ENCODE data around the gene TNFRSF19.

The TNFRSF19 gene

GRCh38 chr13:23605831-23606230 is 35.6 kb downstream of the TNFRSF19 start:
- no peaks in the 10 kb centered on the region for H3K36me3 ChIP-seq (ENCODE audit: insufficient read depth, low read length)
- H3K9me3 ChIP-seq (ENCODE audit: low read length) = no peaks in the 10 kb centered on the region
- H3K79me2 ChIP-seq (ENCODE audit: insufficient read depth, low read length) = no peaks in the 10 kb centered on the region
- no peak overlapping the region for H3K9ac ChIP-seq (ENCODE audit: low read length)
- H3K4me3 ChIP-seq (ENCODE audit: low read depth, low read length, poor library complexity, severe bottlenecking) = no peak overlapping the region
- H3F3A ChIP-seq (ENCODE audit: insufficient read depth, low read length) = no peaks in the 10 kb centered on the region
- H2AFZ ChIP-seq (ENCODE audit: low read length) = no peak overlapping the region
- H3K27ac ChIP-seq (ENCODE audit: low read depth, low read length, poor library complexity, severe bottlenecking) = no peak overlapping the region
- no peaks in the 10 kb centered on the region for H3K9me2 ChIP-seq (ENCODE audit: low read depth, low read length)
- H3K4me2 ChIP-seq (ENCODE audit: low read length) = no peak overlapping the region
- no peak for TF ChIP-seq EZH2 (IDR thresholded peaks at IDR 0.05; ENCODE audit: borderline replicate concordance, low read length)
- TF ChIP-seq, protein P1, sequence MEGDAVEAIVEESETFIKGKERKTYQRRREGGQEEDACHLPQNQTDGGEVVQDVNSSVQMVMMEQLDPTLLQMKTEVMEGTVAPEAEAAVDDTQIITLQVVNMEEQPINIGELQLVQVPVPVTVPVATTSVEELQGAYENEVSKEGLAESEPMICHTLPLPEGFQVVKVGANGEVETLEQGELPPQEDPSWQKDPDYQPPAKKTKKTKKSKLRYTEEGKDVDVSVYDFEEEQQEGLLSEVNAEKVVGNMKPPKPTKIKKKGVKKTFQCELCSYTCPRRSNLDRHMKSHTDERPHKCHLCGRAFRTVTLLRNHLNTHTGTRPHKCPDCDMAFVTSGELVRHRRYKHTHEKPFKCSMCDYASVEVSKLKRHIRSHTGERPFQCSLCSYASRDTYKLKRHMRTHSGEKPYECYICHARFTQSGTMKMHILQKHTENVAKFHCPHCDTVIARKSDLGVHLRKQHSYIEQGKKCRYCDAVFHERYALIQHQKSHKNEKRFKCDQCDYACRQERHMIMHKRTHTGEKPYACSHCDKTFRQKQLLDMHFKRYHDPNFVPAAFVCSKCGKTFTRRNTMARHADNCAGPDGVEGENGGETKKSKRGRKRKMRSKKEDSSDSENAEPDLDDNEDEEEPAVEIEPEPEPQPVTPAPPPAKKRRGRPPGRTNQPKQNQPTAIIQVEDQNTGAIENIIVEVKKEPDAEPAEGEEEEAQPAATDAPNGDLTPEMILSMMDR (IDR thresholded peaks at IDR 0.05; ENCODE audit: low read length) = no peak
- no peaks in the 10 kb centered on the region for H4K20me1 ChIP-seq (ENCODE audit: insufficient read depth, low read length)
- no peaks in the 10 kb centered on the region for H3K4me1 ChIP-seq (ENCODE audit: insufficient read depth, low read length, severe bottlenecking)
- H3K27me3 ChIP-seq (ENCODE audit: insufficient read depth, low read length) = no peaks in the 10 kb centered on the region

- Histone ChIP-seq H3K79me2 (ENCODE audit: insufficient read depth, low read length) (no peaks in the 10 kb centered on the region), H4K20me1 (ENCODE audit: insufficient read depth, low read length) (no peaks in the 10 kb centered on the region), H3K9me2 (ENCODE audit: low read depth, low read length) (no peaks in the 10 kb centered on the region), H3K4me3 (ENCODE audit: low read depth, low read length, poor library complexity, severe bottlenecking) (no peak overlapping the region), H3K4me1 (ENCODE audit: insufficient read depth, low read length, severe bottlenecking) (no peaks in the 10 kb centered on the region), H2AFZ (ENCODE audit: low read length) (no peak overlapping the region), H3K27me3 (ENCODE audit: insufficient read depth, low read length) (no peaks in the 10 kb centered on the region), H3K4me2 (ENCODE audit: low read length) (no peak overlapping the region), H3K9me3 (ENCODE audit: low read length) (no peaks in the 10 kb centered on the region), H3K27ac (ENCODE audit: low read depth, low read length, poor library complexity, severe bottlenecking) (no peak overlapping the region), H3K9ac (ENCODE audit: low read length) (no peak overlapping the region), H3F3A (ENCODE audit: insufficient read depth, low read length) (no peaks in the 10 kb centered on the region), H3K36me3 (ENCODE audit: insufficient read depth, low read length) (no peaks in the 10 kb centered on the region)
- TF ChIP-seq, protein P1 (IDR thresholded peaks at IDR 0.05; ENCODE audit: low read length) = no peak
- no peak for TF ChIP-seq EZH2 (IDR thresholded peaks at IDR 0.05; ENCODE audit: borderline replicate concordance, low read length)
These were observed 37.9 kb downstream of the TNFRSF19 start for GRCh38 chr13:23608138-23608537.

GRCh38 chr13:23608701-23609413 is 38.6 kb downstream of the TNFRSF19 start:
- no peak overlapping the region for H2AFZ ChIP-seq (ENCODE audit: low read length)

More at GRCh38 chr13:23608701-23609413, 38.6 kb downstream of the TNFRSF19 start:
- H3K27ac ChIP-seq (ENCODE audit: low read depth, low read length, poor library complexity, severe bottlenecking) = no peak overlapping the region
- H3K79me2 ChIP-seq (ENCODE audit: insufficient read depth, low read length) = no peaks in the 10 kb centered on the region
- TF ChIP-seq, protein P1 (IDR thresholded peaks at IDR 0.05; ENCODE audit: low read length) = no peak
- no peak for TF ChIP-seq EZH2 (IDR thresholded peaks at IDR 0.05; ENCODE audit: borderline replicate concordance, low read length)
- no peaks in the 10 kb centered on the region for H4K20me1 ChIP-seq (ENCODE audit: insufficient read depth, low read length)
- no peak overlapping the region for H3K4me3 ChIP-seq (ENCODE audit: low read depth, low read length, poor library complexity, severe bottlenecking)
- H3K4me1 ChIP-seq (ENCODE audit: insufficient read depth, low read length, severe bottlenecking) = no peaks in the 10 kb centered on the region
- H3K9me2 ChIP-seq (ENCODE audit: low read depth, low read length) = no peaks in the 10 kb centered on the region
- H3K4me2 ChIP-seq (ENCODE audit: low read length) = no peak overlapping the region
- no peaks in the 10 kb centered on the region for H3F3A ChIP-seq (ENCODE audit: insufficient read depth, low read length)
- no peak overlapping the region for H3K9ac ChIP-seq (ENCODE audit: low read length)
- no peaks in the 10 kb centered on the region for H3K36me3 ChIP-seq (ENCODE audit: insufficient read depth, low read length)
- H3K27me3 ChIP-seq (ENCODE audit: insufficient read depth, low read length) = no peaks in the 10 kb centered on the region
- H3K9me3 ChIP-seq (ENCODE audit: low read length) = no peaks in the 10 kb centered on the region
